ENCODE results near the gene CD209.
"Not testable (repeated sequence)": the region's sequence is repeated elsewhere in the genome, so short reads cannot be mapped to it uniquely, and the experiment has no call there.

The CD209 gene, protein sequence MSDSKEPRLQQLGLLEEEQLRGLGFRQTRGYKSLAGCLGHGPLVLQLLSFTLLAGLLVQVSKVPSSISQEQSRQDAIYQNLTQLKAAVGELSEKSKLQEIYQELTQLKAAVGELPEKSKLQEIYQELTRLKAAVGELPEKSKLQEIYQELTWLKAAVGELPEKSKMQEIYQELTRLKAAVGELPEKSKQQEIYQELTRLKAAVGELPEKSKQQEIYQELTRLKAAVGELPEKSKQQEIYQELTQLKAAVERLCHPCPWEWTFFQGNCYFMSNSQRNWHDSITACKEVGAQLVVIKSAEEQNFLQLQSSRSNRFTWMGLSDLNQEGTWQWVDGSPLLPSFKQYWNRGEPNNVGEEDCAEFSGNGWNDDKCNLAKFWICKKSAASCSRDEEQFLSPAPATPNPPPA

DNA sequence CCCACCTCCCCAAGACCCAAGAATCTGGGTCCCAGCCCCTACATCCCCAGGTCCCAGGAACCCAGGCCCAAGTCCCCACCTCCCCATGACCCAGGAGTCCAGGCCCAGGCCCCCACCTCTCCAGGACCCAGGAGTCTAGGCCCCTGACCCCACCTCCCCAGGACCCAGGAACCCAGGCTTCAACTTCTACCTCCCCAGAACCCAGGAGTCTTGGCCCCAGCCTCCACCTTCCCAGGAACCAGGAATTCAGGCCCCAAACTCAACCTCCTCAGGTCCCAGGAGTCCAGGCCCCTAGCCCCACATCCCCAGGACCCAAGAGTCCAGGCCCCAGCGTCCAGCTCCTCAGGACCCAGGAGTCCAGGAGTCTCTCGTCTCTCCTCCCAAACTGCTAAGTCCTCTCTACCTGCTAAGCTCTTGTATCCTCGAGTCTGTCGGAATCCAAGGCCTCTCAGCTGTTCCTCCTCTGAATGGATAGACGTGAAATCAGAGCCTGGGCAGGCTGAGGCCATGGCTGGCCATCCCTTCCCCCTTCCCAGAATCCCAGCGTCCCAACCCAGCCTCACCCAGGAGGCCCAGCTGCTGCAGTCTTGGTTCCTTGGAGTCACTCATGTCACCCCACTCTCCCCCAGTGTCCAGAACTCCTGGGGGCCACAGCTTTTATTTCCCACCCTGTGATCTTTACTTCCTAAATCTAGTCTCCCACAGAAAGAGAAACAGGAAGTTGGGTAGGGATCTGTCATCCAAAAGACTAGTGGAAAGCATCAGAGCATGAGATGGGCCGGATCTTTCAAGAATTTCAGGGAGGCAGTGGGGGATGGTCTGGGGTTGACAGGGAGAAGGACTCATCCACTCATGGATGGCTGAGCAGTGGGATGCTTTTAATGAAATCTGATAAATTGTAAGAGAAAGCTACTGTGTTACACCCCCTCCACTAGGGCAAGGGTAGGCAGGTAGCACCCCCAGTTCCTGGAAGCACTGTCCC is at the start of gene CD209:
CD209 (minus strand) TSS at position 632 of the 982 bp plus-strand sequence; CDS start at position 609, 23 bp downstream.
- H3K4me3 ChIP-seq, result no peak within 1 kb of the TSS
- H3K36me3 ChIP-seq, result no peaks in the 10 kb centered on the region
- H3K27me3 ChIP-seq, result no peaks in the 10 kb centered on the region
- H3K9ac ChIP-seq, result no peak within 1 kb of the TSS
- no peak for TF ChIP-seq Cebpa-rat (IDR thresholded peaks at IDR 0.05)
- peaks cover 45% of the 10 kb centered on the region for H3K4me1 ChIP-seq
- no peaks in the 10 kb centered on the region for H4K20me1 ChIP-seq
- no peak within 1 kb of the TSS for H3K27ac ChIP-seq
- H3K4me2 ChIP-seq, result 0 out of 2 replicates have a peak within 1 kb of the TSS, but pooled peaks have one; percentile 4
- H3K9me3 ChIP-seq, result peaks cover 6% of the 10 kb centered on the region; the same call in 1 of the 2 replicates

DNA sequence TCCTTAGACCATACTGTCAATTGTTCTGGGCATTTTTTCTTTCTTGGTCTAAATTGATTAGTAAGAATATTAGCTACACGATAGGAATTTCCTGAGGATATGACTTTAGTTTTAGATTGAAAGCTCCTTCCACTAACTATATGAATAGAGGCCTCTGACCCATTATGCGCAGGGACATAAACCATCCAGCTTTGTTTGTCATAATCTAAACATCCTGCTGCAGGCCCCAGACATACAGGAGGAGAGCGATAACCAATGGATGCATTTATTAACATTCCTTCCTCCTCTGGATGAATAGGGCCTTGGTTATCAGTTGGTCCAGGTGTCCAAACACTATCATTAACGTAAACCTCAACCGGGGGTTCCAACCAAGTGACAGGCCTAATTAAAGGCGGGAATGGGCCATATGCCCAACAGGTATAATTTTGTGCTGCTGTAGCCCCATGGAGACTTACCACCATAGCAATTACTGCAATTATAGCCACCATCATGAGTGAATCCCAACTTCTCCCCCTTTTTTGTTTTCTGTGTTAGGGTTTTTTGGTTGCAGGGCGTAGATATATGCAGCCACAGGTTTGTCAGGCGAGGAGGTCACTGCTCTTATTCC is 48.3 kb upstream of the CD209 start:
- H3K27me3 ChIP-seq, result peaks cover 12% of the 10 kb centered on the region
- no peaks in the 10 kb centered on the region; the same call in 1 of the 2 replicates for H4K20me1 ChIP-seq
- H3K4me1 ChIP-seq, result peaks cover 34% of the 10 kb centered on the region
- peaks cover 7% of the 10 kb centered on the region for H3K9me3 ChIP-seq
- no peak overlapping the region for H3K9ac ChIP-seq
- no peak overlapping the region for H3K4me2 ChIP-seq
- no peak for TF ChIP-seq Cebpa-rat (IDR thresholded peaks at IDR 0.05)
- no peak overlapping the region for H3K4me3 ChIP-seq
- no peak overlapping the region for H3K27ac ChIP-seq
- H3K36me3 ChIP-seq, result no peaks in the 10 kb centered on the region

DNA sequence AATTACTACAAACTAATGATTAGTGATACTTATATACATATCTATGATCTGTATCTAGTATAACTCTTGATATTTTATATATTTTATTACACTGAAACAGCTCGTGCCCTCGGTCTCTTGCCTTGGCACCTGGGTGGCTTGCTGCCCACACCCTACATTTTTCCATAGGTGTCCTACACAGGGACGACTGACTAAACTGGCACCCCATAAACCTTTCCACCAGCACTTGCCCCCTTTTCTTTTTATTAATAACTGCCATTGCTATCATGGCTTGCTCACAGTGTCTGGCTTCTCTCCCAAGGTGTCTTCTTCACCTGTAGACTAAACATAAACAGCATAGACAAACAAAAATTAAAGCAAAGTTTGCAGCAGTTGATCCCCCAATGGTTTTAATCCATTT is 46.2 kb upstream of the CD209 start:
- no peak for TF ChIP-seq Cebpa-rat (IDR thresholded peaks at IDR 0.05)
- H3K9me3 ChIP-seq, result peaks cover 7% of the 10 kb centered on the region
- H3K27me3 ChIP-seq, result peaks cover 23% of the 10 kb centered on the region
- no peaks in the 10 kb centered on the region; the same call in 1 of the 2 replicates for H4K20me1 ChIP-seq
- H3K4me1 ChIP-seq, result peaks cover 26% of the 10 kb centered on the region; the same call in 1 of the 2 replicates
- no peaks in the 10 kb centered on the region for H3K36me3 ChIP-seq
- no peak overlapping the region for H3K4me3 ChIP-seq
- no peak overlapping the region for H3K9ac ChIP-seq
- no peak overlapping the region for H3K4me2 ChIP-seq
- no peak overlapping the region for H3K27ac ChIP-seq

DNA sequence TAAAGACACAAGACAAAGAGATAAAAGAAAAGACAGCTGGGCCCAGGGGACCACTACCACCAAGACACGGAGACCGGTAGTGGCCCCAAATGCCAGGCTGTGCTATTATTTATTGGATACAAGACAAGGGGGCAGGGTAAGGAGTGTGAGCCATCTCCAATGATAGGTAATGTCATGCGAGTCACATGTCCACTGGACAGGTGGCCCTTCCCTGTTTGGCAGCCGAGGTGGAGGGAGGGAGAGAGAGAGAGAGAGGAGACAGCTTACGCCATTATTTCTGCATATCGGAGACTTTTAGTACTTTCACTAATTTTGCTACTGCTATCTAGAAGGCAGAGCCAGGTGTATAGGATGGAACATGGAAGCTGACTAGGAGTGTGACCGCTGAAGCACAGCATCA is 45.4 kb upstream of the CD209 start:
- not testable (repeated sequence) for H3K27ac ChIP-seq, H4K20me1 ChIP-seq

DNA sequence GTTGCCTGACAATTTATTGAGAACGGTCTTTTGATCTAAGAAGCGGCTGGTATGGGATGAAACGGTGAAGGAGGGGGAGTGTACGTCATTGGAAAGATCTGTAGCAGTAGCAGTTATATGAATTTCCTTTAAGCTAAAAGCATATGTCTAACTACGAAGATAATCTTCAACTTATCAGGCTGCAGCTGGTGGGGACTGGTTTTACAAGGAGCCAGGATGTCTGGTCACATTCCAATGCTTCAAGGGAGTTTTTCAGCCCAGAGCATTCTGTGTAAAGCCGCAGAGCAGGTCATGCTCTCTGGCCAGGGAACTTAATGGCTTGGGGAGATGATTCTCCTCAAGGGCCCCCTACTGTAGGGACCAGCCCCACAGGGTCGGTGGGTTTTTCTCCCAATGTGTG is 44.9 kb upstream of the CD209 start:
- Histone ChIP-seq H3K9me3 (peaks cover 7% of the 10 kb centered on the region), H3K4me2 (peak overlapping the region; percentile 22), H4K20me1 (peaks cover 9% of the 10 kb centered on the region; the same call in 1 of the 2 replicates), H3K9ac (no peak overlapping the region), H3K4me1 (peaks cover 22% of the 10 kb centered on the region; the same call in 1 of the 2 replicates), H3K4me3 (no peak overlapping the region), H3K27ac (no peak overlapping the region), H3K27me3 (peaks cover 35% of the 10 kb centered on the region), H3K36me3 (no peaks in the 10 kb centered on the region)
- no peak for TF ChIP-seq Cebpa-rat (IDR thresholded peaks at IDR 0.05)

More for the DNA sequence above, 45.4 kb upstream of the CD209 start:
- peaks cover 31% of the 10 kb centered on the region for H3K27me3 ChIP-seq
- H3K4me2 ChIP-seq, result peak overlapping the region; percentile 22
- not testable (repeated sequence) for H3K4me3 ChIP-seq, H3K36me3 ChIP-seq, H3K9ac ChIP-seq, H3K9me3 ChIP-seq
- H3K4me1 ChIP-seq, result peaks cover 26% of the 10 kb centered on the region; the same call in 1 of the 2 replicates

DNA sequence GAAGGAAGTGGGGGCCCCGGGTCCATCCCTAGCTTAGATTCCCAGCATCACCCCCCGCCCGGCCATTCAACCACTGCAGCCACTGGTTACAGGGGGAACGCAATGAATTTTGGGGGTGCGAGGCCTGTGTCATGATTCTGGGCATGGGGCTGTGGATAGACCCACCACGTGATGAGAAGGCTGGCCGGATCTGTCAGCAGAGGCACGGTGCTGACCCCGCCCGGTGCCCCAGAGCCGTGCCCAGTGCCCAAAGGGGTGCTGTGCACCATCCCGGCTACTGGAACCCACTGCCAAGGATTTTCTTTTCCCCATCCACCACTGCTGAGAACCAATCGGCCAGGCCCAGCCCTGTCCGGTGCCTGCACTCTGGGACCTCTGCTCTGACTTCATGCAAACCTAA is 43.1 kb upstream of the CD209 start:
- Histone ChIP-seq H3K4me2 (no peak overlapping the region), H3K4me1 (peaks cover 21% of the 10 kb centered on the region; the same call in 1 of the 2 replicates), H3K4me3 (no peak overlapping the region), H3K9ac (no peak overlapping the region), H3K9me3 (peaks cover 7% of the 10 kb centered on the region), H3K36me3 (no peaks in the 10 kb centered on the region), H4K20me1 (peaks cover 9% of the 10 kb centered on the region; the same call in 1 of the 2 replicates), H3K27me3 (peaks cover 42% of the 10 kb centered on the region), H3K27ac (no peak overlapping the region)
- no peak for TF ChIP-seq Cebpa-rat (IDR thresholded peaks at IDR 0.05)

DNA sequence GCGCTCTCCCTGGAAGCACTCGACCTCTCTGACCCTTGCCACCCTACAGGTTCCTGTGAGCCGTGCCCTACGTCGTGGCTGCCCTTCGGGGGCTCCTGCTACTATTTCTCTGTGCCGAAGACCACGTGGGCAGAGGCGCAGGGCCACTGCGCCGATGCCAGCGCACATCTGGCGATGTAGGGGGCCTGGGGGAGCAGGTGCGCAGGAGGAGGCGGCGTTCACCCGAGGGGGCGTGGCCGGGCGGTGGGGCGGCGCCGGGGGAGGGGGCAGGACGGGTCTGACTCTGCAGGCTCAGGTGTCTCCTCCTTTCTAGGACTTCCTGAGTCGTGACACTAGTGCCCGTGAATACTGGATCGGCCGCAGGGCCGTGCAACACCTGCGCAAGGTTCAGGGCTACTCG is 42.1 kb upstream of the CD209 start:
- peak overlapping the region; percentile 17; the same call in 1 of the 2 replicates for H3K4me2 ChIP-seq
- H3K9ac ChIP-seq, result no peak overlapping the region
- peaks cover 42% of the 10 kb centered on the region for H3K27me3 ChIP-seq
- no peaks in the 10 kb centered on the region for H3K36me3 ChIP-seq
- H4K20me1 ChIP-seq, result peaks cover 9% of the 10 kb centered on the region; the same call in 1 of the 2 replicates
- no peak overlapping the region for H3K27ac ChIP-seq
- no peak overlapping the region for H3K4me3 ChIP-seq
- TF ChIP-seq Cebpa-rat (IDR thresholded peaks at IDR 0.05), result no peak
- H3K4me1 ChIP-seq, result peaks cover 21% of the 10 kb centered on the region; the same call in 1 of the 2 replicates
- peaks cover 13% of the 10 kb centered on the region for H3K9me3 ChIP-seq

DNA sequence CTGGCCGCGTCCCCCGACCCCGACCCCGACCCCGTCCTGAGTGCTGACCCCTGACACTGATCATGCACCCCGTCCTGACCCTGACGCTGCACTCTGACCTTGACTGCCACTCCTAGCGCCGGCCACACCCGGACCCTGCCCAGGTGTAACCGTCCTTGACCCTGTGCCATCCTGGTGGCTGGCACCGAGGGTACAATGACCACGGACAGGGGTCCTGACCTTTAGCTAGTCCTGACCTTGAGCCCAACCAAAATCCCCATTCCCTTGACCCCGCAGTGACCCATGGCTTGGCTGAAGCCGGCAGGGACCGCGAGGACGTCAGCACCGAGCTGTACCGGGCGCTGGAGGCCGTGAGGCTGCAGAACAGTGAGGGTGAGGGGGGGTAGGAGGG is 41.6 kb upstream of the CD209 start:
- Histone ChIP-seq H3K4me3 (no peak overlapping the region), H3K4me1 (peaks cover 21% of the 10 kb centered on the region; the same call in 1 of the 2 replicates), H3K4me2 (peak overlapping the region; percentile 17; the same call in 1 of the 2 replicates)

More for the DNA sequence above, 41.6 kb upstream of the CD209 start:
- H3K9ac ChIP-seq, result no peak overlapping the region
- no peak overlapping the region for H3K27ac ChIP-seq
- peaks cover 45% of the 10 kb centered on the region for H3K27me3 ChIP-seq
- H4K20me1 ChIP-seq, result peaks cover 9% of the 10 kb centered on the region; the same call in 1 of the 2 replicates
- H3K36me3 ChIP-seq, result no peaks in the 10 kb centered on the region
- TF ChIP-seq Cebpa-rat (IDR thresholded peaks at IDR 0.05), result no peak
- H3K9me3 ChIP-seq, result peaks cover 13% of the 10 kb centered on the region

Measured in BLaER1 (cell line).